Activated naive CD4-positive, alpha-beta T cell (primary cell): ENCODE measurements around the gene PRDX3.
A peak's percentile ranks its signal among the peaks of the same experiment; 100 is the strongest.

Experiments used
- DNase-seq, 4 experiments: peaks; one replicate each; lab custom pipeline; 2025; lab: John Stamatoyannopoulos, UW

PRDX3 gene

GRCh38 chr10:119178372-119179119, at the start of gene PRDX3:
PRDX3 (minus strand) TSS chr10:119178812; CDS start chr10:119178790, 22 bp downstream.
- peak; percentile 71 to 91 (median 82) for DNase-seq

- DNase-seq = no peak
Observed at GRCh38 chr10:119227825-119228224, 49.2 kb upstream of the PRDX3 start.

- DNase-seq = no peak
Observed at GRCh38 chr10:119225083-119225658, 46.6 kb upstream of the PRDX3 start.

- no peak for DNase-seq
Observed at GRCh38 chr10:119222966-119223386, 44.4 kb upstream of the PRDX3 start.

- no peak for DNase-seq
Observed at GRCh38 chr10:119222537-119222936, 43.9 kb upstream of the PRDX3 start.

- DNase-seq = no peak
Observed at GRCh38 chr10:119221666-119222065, 43.1 kb upstream of the PRDX3 start.

- no peak for DNase-seq
Observed at GRCh38 chr10:119221201-119221600, 42.6 kb upstream of the PRDX3 start.

GRCh38 chr10:119219871-119220270, 41.3 kb upstream of the PRDX3 start:
- DNase-seq = no peak

GRCh38 chr10:119217991-119218490, 39.4 kb upstream of the PRDX3 start:
- no peak for DNase-seq

- no peak for DNase-seq
Observed at GRCh38 chr10:119217401-119217800, 38.8 kb upstream of the PRDX3 start.

- no peak for DNase-seq
Observed at GRCh38 chr10:119216127-119216526, 37.5 kb upstream of the PRDX3 start.

- DNase-seq = no peak
Observed at GRCh38 chr10:119215371-119215770, 36.8 kb upstream of the PRDX3 start.

- DNase-seq = no peak
Observed at GRCh38 chr10:119211625-119212441, 33.2 kb upstream of the PRDX3 start.

- no peak for DNase-seq
Observed at GRCh38 chr10:119211176-119211575, 32.6 kb upstream of the PRDX3 start.

- no peak for DNase-seq
Observed at GRCh38 chr10:119210633-119211032, 32.0 kb upstream of the PRDX3 start.

- no peak for DNase-seq
Observed at GRCh38 chr10:119209736-119210355, 31.2 kb upstream of the PRDX3 start.

GRCh38 chr10:119209035-119209735, 30.6 kb upstream of the PRDX3 start:
- DNase-seq = peak; percentile 7 to 46 (median 13)

- no peak for DNase-seq
Observed at GRCh38 chr10:119208553-119208940, 29.9 kb upstream of the PRDX3 start.

- peak; percentile 23 to 34 (median 29) for DNase-seq
Observed at GRCh38 chr10:119207713-119208552, 29.3 kb upstream of the PRDX3 start.

- peak; percentile 76 to 94 (median 82) for DNase-seq
Observed at GRCh38 chr10:119207366-119207666, 28.7 kb upstream of the PRDX3 start, which contains the start of gene GRK5. GRK5 (plus strand) TSS chr10:119207571; CDS start chr10:119207918, 347 bp downstream.
